Fibroblast of skin of back (primary cell): Measurements from ENCODE around the gene TSEN34.
A peak's percentile ranks its signal among the peaks of the same experiment; 100 is the strongest.
"Not testable (repeated sequence)": the region's sequence is repeated elsewhere in the genome, so short reads cannot be mapped to it uniquely, and the experiment has no call there.

ENCODE experiments used
- DNase-seq: peaks from one replicate; pipeline ENCODE4 v3.0.0-alpha.2; 2013

TSEN34 gene

DNA sequence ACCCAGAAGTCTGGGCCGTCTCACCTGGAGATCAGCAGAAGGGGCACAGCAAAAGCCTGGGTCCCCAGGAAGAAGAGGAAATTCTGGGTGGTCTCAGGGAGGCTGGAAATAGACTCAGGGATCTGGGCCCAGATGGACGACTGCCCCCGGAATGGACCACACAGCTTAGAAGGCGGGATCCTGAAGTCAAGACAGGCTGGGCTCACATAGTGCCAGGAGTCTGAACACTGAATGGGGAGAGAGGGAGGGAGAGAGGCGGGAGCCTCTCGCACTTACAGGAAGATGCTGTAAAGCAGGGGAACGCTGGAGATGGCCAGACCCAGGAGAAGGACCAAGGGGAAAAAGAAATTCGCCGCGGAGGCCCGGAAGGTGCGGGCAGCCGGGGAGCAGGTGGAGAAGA, 30.3 kb upstream of the TSEN34 start:
- no peak for DNase-seq

DNA sequence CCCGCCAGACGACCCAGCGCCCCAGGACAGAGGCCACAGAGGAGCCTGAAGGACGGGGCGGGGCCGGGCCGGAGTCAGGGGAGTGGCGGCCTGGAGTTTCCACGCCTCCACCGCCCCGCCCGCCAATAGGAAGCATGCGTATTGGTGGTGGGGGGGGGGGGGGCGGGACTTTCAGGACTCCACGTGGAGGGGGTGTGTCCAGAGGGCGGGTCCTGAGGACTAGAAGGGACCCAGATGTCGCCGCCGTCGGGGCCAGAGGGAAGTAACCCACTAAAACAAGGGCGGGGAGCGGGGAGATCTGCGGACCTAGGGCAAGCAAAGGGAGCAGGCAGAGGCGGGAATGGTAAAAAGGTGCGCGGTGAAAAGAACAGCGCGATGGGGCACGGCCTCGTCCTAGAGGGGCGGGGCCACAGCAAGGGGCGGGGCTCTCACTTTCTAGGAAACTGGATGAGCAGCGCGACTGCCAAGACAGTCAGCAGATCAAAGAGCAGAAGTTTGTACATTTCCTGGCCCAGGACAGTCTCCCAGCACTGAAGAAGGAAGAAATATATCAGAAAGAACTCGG, 28.8 kb upstream of the TSEN34 start:
- peak; percentile 70 for DNase-seq

DNA sequence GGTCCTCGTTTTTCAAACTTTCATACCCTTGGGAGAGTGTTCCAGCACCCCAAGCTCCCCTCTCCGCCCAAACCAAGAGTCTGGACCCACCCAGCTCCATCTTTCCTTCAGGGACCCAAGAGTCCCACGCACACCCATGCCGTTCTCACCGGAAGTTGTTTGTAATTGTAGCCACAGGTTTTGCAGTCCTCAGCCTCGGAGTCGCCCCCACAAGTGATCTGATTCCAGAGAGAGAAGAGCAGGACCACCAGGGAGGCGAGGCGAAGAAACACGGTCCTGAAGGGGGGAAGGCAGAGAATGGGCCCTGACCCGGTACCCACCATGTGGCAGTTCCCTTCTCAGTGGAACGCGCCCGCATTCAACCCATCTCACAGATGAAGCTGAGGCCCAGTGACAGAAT, 28.2 kb upstream of the TSEN34 start:
- no peak for DNase-seq

DNA sequence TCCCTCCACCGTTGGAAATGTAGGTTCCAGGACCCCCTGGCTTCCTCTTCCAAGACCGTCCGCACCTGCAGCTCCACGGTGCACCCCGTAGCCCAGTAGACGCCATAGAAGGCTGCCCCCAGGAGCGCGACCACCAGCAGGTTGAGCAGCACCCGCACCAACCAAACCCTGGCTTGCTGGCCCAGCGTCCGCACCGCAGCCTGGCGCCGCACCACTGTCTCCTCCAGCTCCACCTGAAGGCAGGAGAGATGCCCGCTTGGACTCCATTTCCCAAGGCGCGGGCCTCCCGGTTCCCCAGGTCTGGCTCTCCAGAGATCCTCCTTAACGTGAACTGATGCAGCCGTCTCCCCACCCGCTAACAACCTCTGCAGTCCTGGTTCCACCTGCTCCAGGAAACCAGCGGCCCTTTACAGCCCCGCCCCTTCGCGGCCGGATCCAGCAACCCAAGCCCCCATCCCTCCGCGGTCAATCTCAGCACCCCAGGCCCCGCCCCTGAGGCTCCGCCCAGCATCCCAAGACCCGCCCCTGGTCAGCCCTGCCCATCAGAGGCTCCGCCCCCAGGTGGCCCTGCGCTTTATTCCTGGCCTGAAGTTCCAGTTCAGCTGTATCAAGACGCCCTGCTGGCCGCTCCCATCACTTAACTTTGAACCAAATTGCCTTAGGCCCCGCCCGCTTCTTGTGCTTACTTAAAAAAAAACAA, 26.6 kb upstream of the TSEN34 start:
- peak; percentile 65 for DNase-seq

DNA sequence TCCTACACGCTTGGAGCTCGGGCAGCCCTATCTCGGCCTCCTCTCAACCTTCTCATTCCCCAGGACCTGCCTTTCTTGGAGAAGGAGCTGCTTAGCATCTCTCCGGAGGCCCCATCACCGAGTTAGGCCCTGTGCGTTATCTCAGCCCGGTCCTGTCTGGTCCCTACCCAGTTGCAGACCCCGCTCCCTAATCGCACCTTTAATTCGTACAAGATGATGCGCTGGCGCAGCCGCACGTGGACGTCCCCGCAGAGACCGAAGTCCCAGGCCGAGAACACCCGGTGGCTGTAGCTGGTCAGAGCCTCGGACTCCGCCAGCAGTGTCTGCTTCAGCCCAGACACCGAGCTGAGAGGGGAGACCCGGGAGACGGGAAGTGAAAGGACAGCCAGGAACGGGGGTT, 25.9 kb upstream of the TSEN34 start:
- no peak for DNase-seq

DNA sequence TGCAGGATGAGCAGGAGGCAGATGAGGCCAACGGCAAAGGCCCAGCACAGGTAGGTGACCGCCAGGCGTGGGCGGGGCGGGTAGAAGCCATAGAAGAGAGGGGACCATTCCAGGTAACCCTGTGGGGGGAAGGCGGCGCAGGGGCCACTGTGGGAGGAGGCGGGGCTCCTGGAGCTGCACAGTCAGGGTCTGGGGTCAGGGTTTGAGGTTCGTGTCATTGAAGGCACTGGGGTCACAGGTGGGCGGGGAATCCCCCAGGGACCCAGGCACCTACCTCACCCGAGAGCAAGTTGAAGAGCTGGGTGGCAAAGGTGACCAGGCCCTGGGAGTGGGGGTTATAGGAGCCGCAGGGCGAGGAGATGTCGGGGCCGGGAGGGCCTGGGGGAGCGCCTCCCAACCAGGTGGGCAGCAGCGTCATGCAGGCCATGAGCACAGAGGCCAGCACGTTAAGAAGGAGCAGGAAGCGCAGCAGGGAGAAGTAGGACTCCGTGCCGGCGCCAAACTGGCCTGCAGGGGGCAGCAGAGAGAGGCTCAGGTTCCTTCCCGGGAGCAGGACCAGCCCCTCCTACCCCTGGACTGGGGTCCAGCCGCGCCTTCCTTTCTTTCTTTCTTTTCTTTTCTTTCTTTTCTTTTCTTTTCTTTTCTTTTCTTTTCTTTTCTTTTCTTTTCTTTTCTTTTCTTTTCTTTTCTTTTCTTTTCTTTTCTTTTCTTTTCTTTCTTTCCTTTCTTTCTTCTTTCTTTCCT, 22.8 kb upstream of the TSEN34 start:
- DNase-seq, result peak; percentile 79

DNA sequence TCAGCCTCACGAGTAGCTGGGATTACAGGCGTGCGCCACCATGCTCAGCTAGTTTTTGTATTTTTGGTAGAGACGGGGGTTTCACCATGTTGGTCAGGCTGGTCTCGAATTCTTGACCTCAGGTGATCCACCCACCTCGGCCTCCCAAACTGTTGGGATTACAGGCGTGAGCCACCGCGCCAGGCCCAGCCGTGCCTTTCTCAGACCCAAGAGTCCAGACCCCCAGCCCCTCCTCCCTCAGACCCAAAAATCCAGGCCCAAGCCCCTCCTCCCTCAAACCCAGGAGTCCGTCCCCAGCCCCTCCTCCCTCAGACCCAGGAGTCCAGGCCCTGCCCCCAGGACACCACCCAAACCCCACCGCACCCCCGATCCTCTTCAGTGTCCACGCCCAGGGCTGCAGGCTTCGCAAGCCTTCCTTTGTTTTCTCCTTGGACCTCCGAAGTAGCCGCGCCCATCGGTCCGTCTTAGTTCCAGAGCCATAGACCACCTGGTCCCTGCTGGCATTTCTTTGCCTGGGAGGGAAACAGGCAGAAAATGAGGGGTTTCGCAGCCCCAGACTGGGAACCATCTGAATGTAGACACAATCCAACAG, 21.9 kb upstream of the TSEN34 start:
- DNase-seq, result no peak

DNA sequence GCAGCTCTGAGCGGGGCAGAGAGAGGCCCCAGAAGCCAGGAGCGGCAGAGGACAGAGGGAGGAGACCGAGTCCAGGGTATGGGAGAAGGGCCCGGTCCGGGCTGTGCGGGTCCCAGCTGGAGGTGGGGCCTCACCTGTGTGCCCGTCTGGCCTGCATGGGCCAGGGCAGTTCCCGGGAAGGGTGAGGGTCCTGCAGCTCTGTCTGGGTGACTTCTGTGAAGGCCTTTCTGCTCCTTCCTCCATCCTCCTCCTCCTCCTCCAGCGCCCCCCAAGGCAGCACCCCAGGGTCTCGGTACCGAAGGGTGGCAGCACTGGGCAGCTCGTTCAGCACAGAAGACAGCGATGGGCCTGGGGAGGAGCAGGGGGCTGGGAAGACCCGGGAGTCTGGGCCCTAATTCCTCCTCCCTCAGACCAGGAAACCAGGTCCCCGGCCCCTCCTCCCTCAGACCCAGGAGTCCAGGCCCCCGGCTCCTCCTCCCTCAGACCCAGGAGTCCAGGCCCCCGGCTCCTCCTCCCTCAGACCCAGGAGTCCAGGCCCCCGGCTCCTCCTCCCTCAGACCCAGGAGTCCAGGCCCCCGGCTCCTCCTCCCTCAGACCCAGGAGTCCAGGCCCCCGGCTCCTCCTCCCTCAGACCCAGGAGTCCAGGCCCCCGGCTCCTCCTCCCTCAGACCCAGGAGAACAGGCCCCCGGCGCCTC, 19.2 kb upstream of the TSEN34 start:
- DNase-seq, result not testable (repeated sequence)

DNA sequence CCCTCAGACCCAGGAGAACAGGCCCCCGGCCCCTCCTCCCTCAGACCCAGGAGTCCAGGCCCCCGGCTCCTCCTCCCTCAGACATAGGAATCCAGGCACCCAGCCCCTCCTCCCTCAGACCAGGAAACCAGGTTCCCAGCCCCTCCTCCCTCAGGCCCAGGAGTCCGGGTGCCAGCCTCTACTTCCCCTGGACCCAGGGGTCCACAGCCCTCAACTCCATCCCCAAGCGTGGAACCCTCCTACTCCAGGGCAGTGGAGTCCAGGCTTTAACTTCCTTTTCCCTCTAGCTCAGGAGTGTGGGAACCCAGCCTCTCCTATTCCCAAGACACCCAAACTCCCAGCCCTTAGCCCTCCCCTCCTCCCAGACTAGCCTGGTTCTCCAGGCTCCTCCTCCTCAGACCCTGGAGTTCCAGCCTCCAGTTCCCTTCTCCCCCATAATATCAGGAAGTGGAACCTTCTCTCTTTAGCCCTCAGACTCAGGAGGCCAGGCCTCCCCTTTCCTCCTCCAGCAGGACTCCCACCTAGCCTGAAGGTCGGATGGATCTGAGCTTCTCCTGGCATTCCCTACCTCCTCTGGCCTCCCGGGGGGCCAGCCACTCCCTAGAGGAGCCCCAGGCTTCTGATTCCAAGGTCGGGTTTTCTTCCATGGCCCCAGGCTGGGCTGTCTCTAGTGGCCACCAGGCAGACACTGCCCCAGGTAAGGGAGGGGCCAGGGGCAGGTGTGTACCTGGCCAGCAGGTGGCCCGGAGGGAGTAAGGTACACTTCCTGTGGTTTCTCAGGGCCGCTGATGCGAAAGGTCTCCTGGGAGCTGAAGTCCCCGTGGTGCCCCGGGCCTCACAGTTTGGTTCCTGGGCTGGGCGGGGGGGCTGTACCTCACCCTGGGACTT, 18.4 kb upstream of the TSEN34 start, which contains the start of gene TMC4:
TSS of gene TMC4 (minus strand) at position 690 of the 888 bp plus-strand sequence. CDS start at position 647, 43 bp downstream.
- DNase-seq, result peak; percentile 58

DNA sequence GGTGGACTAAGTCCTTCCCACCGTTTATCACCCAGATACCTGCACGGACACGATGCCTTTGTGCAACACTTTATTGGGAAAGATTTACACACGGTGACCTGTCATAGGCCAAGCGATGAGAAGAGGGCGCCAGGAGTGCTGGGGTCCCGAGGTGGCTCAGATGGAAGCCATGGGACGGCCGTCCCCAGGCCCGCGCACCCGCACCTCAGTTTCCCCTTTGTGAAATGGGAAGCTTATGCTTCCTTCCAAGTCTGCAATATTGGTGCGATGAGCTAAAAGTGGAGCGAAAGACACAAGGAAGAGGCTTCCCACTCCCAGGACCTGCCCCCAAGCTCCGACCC, 17.8 kb upstream of the TSEN34 start:
- DNase-seq, result no peak

DNA sequence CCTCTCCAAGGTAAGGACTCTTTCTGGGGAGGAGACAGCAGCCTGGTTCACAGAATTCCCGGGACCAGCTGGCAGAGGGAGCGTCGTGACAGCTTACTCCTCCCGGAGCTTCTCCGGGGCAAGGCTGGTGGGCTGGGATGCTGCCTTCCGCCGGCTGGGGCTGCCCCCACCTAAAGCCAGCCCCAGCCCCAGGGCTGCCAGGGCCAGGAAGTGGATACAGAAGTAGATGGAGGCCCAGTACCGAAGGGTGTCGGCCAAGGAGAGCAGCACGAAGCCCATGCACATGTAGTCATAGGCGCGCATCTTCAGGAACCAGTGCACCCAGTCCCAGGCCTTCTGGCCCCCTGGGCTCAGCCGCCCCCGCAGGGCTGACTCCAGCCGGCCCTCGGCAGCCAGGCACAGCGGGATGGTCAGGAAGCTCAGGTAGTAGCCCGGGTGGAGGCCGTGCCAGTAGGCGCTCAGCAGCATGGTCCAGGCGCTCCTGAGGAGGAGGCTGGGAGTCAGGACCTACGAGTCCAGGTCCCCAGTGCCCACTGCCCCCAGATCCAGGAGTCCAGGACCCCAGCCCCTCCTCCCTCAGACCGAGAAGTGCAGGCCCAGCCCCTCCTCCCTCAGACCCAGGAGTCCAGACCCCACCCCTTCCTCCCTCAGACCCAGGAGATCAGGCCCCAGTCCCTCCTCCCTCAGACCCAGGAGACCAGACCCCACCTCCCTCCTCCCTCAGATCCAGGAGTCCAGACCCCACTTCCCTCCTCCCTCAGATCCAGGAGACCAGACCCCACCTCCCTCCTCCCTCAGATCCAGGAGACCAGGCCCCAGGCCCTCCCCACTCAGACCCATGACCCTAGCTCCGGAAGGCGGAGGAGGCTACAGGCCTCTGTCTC, 16.9 kb upstream of the TSEN34 start:
- no peak for DNase-seq

DNA sequence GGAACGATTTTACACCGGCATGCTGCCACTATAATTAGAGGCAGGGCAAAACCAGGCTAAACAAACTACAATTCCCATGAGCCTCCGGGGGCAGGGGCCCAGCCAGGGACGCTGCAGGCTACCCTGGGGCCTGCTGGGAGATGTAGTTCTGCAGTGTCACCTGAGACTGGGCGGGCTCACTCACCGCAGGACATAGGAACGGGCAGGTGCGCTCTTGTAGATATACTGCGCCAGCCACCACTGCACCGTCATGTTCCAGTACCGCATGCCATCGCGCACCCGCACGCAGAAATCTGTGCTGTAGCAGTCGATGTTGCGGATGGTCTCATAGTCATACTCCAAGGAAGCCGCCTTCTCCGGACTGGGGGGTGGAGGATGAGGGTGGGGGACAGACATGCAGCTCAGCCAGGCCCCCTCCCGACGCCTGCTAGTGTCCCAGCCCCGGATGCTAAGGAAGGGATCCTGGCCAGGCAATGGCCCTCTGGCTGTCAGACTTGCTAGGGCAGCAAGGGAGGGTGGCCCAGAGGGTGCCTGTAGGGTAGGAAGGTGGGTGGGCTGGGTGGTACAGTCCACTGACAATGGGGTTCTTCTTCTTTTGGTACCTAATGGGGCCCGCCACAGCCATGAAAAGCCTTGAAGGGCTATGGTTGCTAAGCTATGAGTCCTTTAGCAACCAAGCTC, 12.4 kb upstream of the TSEN34 start:
- no peak for DNase-seq

DNA sequence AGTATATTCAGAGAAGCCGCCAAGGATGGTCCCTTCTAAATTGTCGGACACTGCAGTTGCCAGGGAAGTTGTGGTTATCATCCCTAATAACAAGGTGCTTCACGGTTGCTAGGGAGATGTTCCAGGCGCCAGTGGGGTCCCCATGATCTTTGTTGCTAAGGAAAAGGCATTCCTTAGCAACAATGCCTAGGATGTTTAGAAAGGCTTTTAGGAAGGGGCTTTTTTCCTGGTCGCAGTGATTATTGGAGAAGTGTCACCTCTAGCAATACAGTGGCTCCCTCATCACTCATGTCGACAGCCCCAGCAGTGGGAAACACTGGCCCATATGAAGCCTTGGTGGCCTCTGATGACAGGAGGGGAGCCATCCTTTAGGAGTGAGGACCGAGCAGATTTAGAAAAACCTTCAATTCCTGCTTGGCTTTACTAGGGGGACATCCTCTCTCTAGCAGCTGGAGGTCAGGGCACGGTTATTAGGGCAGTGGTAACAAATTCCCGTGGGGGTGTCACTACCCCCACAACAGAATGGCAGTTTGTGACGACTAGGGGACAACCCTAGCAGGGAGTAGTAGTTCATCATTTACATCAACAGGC, 11.8 kb upstream of the TSEN34 start:
- DNase-seq, result no peak

DNA sequence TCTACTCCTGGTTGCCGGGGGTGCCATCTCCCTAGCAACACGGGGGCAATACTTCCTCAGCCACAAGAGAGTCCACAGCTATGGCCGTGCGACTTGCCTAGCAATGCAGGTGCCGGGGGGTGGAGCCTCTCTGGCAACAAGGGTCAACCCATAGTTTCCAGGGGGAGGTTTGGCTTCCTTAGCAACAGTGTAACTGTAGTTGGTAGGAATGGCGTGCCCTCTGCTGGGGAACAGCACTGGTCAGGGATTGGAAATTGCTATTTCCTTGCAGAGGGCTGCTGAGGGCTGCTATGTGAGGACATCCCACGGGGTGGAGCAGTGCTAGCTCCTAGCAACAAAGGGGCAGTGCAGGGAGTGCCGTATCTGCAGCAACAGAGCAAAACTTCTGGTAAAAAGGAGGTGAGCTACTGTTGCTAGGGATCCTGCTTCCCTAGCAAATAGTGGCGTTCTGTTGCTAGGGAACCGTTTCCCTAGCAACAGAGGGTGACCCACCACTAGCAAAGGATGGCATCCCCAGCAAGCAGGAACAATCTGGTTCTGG, 11.1 kb upstream of the TSEN34 start:
- DNase-seq, result peak; percentile 52

DNA sequence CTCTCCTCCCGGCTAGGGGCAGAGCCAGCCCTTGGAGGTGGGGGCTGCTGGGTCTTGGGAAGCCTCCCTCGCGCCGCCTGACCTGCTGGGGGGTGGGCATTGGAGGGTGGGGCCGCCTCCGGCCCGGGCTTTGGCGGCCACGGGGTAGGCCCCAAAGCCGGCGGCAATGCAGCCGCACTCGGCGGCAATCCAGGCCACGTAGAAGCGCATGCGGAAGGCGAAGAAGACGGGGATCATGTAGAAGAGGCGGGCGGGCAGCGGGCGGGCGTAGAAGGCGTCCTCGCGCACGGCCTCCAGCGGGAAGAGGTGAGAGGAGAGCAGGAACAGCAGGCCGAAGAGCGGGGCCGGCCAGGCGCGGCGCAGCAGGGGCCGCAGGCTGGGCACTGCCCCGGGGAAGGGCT, 10.4 kb upstream of the TSEN34 start:
- no peak for DNase-seq

DNA sequence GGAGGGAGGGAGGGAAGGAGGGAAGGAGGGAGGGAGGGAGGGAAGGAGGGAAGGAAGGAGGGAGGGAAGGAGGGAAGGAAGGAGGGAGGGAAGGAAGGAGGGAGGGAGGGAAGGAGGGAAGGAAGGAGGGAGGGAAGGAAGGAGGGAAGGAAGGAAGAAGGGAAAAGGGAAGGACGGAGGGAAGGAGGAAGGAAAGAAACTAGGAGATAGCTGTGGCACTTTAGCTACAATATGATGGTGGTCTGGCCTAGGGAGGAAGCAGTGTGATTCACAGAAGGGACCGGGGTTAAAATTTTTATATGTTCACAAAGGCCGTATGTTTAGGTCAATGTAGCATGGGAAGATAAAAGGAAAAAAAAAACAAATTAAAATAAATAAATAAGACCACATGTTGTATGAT, 9.2 kb upstream of the TSEN34 start:
- DNase-seq, result not testable (repeated sequence)

DNA sequence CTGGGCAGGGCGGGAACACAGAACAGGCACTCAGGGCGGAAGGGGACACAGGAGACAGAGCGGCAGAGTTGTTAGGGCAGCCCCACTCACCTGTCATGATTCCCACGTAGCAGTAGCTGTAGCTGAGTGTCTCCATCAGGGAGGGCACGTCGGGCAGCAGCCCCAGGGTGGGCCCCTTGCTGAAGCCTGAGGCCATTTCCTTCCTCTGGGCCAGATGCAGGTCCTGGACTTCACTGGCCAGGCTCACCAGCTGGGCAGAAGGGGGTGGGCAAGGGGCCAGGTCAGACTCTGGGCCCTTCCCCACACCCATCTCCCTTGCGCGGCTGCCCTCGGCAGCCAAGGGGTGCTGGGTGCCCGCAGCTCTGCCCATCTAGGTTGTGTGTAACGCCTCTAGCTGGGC, 7.7 kb upstream of the TSEN34 start:
- DNase-seq, result no peak

DNA sequence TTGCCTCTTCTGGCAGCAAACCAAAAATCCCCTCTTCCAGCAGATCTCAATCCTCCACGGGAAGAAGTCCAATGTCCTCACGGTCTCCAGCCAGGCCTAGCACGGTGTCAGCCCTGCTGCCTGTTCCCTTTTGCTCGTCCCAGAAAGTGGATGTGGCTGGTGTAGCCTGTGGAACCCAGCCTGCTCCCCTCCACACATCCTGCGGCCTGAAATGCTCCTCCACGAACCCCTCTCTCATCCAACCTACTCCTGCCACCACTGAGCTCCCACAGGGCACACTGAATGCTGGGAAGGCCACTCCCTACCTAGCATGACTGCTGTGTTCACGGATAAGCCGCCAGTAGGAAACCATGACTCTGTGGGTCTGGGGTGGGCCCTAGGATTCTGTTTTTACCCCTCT, 4.8 kb upstream of the TSEN34 start:
- DNase-seq, result no peak

DNA sequence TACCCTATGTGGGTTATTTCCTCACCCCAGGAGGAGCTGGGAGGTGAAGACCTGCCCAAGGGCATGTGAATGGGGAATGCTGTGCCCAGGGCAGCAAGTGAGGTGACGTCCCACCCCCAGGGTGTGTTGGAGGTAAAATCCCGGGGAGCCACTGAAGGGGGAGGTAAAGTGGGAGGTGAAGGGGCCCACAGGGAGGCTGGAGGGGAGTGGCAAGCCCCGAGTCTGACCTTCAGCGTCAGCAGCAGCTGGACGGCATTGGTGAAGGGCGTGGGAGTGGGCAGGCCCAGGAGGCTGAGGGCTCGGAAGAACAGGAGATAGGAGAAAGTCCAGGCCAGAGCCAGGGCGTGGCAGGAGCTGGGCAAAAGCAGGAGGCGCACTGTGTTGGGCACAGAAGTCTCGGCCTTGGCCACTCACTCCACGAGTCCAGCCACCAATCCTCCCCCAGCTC, 4.2 kb upstream of the TSEN34 start:
- no peak for DNase-seq
